T-helper 22 cell (primary cell): ENCODE results near the gene INHBE.
"Not testable (repeated sequence)": the region's sequence is repeated elsewhere in the genome, so short reads cannot be mapped to it uniquely, and the experiment has no call there.

Experiments used
- DNase-seq: peaks from one replicate; pipeline ENCODE4 v3.0.0-alpha.2; 2020; ENCODE audit warnings: low read depth

Gene INHBE

GRCh38 chr12:57497223-57498131, 42.4 kb downstream of the INHBE start:
- DNase-seq = no peak

- no peak for DNase-seq
These were observed 43.0 kb downstream of the INHBE start for GRCh38 chr12:57498132-57498502.

GRCh38 chr12:57498571-57498970, 43.5 kb downstream of the INHBE start:
- DNase-seq = no peak

GRCh38 chr12:57500213-57500612, 45.1 kb downstream of the INHBE start:
- no peak for DNase-seq

GRCh38 chr12:57502311-57502969, 47.3 kb downstream of the INHBE start:
- not testable (repeated sequence) for DNase-seq

GRCh38 chr12:57506541-57506940, 51.4 kb downstream of the INHBE start:
- DNase-seq = not testable (repeated sequence)
